C1 segment of cervical spinal cord (tissue), 14 donors: ENCODE data around the gene ERC2.
A peak's percentile ranks its signal among the peaks of the same experiment; 100 is the strongest.
"Not testable (repeated sequence)": the region's sequence is repeated elsewhere in the genome, so short reads cannot be mapped to it uniquely, and the experiment has no call there.

Source experiments
- DNase-seq, 14 donors: peaks; one replicate each; lab custom pipeline; 2025; lab: John Stamatoyannopoulos, UW

Gene ERC2

DNA sequence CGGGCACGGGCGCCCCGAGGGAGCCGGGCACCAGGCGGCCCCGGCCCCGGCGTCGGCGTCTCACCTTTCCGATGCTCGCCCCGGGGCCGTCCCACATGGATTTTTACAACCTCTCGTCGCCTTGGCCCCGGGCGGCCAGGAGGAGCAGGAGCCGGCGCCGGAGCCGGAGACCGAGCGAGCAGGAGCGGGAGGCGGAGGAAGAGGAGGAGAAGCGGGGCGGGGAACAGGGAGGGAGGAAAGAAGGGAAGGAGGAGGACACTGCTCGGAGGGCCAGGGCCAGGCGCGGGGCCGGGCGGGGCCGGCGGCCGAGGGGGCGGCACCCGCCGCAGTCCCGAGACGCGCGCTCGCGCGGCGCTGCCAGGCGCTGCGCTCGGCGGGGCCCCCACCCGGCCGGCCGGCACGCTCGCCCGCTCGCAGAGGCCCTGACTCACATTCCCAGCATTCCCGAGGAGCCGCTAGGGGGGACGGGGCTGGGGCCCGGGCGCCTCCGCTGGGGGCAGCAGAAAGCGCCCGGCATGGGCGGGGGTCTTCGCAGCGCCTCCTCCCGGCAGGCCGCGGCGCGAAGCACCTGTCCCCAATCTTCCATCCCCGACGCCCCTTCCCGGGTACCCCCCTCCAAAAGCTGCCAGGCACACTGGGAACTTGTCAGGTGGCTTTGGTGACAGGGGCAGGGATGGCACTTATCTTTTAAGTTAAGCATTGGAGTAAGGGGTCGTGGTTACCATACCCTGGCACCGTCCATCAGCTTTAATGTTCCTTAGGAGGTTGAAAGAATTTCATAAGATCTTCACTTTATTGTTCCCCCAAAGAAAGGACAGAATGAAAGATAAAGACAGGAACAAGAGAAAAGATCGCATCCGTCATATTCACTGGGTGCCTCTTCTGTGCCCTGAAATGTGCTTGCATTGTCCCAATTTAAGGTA is at the start of gene ERC2:
TSS of gene ERC2 (minus strand) at position 284 of the 923 bp plus-strand sequence.
- peak in 11 of 14 donors; percentile 6 to 70 (median 25) for DNase-seq

DNA sequence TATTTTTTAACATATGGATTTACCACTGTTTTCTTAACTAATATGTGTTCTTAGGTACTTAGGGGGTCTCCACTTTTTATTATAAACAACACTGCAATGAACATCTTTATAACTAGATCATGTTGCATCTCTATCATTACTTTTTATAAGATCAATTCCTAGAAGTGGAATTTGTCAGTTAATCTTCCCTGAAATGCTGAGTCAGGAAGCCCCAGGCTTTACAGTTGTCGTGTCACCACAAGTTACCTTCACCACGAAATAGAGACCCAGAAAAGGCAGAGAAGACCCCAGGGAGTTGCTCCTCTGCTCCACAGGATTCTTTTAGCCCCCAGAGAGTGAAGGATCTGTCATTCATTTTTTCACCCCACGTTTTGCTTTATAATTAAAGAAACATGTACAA is 34.5 kb upstream of the ERC2 start:
- no peak for DNase-seq

DNA sequence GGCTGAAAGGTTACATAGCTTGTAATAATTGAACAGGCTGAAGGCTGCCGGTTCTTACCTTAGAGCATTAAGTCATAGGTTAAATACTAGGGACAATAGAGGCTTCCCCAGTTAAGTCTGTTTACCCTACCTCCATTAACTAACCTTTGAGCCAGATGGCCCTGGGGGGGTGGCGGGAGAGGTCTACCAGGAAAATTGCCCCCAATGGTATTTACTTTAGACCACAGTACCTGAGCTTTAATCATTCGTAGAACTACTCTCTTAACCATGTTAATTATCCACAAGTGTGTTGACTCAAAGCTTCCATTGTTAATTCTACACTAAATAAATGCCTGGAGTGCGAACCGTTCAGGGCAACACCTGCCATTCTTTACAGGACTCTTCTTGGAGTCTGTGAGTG is 28.1 kb upstream of the ERC2 start:
- DNase-seq: not testable (repeated sequence)

DNA sequence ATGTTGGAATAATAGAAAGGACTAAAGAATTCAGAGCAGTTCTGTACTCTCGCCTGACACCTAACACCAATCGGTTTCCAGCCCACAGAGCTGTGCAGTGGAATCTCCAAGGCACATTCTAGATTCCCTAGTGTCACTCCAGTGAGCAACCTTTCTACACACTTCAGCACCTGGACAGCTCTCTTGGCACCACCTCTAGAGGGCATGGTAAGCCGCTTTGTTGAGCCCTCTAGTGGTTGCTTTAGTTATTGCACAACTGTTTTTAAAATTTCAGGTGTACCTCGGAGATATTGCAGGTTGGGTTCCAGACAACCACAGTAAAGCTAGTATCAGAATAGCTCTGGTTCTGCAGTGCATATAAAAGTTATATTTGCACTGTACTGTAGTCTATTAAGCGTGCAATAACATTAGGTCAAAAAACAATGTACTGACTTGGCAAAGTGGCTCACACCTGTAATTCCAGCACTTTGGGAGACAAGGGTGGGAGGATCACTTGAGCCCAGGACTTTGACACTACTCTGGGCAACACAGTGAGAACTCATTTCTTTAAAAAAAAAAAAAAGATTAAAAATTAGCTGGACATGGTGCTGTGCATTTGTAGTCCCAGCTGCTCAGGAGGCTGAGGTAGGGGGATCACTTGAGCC is 26.5 kb upstream of the ERC2 start:
- DNase-seq: peak in 10 of 14 donors; percentile 2 to 33 (median 6)

DNA sequence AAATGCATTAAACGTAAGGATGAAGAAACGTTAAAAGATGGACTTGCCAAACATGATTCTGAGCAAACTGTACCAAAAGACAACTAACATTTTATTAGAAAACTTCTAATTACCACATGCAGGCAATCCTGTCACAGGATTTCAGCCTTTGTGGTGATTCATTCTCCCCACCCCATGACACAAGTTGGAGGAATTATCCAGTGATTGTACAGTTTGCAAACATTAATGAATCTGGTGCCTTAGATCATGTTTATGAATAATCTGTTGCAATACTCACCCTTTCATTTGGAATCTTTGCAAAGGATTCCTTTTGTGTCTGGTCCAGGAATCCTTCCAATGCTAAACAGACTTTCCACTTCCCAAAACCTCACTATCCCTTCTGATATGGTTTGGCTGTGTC is 23.3 kb upstream of the ERC2 start:
- no peak for DNase-seq

DNA sequence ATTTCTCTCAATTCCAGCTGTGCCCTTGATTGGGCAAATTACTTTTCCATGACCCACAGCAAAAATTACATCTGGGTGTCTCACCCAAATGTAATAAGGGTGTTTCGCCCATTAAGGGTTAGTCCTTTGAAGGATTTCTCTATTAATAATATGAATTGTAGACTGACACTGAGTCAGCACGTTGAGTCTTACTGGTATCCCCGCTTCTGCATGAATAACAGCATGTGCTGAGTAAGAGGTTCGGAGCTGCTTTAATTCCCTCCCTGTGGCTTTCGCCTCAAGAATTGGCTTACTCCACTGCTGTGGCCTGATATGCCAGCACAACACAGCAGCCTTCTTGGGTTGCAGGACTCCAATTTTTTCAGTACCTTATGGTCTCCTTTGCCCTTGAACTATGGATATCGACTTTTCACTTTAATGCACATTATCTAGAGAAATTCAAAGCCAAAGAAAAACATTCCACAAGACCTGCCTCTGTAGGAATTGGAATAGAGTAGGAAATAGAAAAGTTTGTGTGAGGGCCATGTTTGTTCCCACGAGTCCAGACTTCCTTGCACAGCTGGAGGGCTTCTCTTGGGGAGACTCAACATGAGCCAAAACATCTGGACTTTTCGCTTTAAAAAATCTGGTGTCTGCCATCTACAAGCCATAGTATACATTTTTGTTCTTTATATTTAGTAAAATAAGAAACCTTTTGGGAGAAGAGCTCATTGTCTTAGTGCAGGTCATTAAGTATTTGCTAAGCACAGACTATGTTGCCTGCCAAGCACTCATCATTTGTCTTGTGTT is 20.7 kb upstream of the ERC2 start:
- no peak for DNase-seq

DNA sequence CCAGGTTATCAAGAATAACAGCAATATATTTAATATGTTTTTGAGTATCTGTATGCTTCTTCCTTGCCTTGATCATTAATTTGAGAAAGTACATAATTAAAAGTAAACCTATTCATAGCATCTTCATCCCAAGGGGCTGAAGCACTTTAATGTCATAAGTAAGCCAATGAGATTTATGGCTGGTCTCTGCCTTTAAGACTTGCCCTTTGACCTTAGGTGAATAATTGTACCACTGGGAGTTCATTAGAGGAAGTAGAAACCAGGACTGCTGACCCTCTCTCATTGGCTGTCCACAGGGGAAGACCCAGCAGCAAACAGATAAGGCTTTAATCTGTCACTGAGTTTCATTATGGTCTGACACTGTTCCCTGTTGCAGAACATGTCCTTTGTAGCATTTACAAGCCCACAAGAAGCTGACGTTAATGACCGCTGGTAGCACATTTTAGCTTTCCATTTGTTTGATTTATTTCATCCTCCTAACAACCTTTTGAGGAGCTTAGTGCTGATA is 16.3 kb upstream of the ERC2 start:
- DNase-seq: no peak

DNA sequence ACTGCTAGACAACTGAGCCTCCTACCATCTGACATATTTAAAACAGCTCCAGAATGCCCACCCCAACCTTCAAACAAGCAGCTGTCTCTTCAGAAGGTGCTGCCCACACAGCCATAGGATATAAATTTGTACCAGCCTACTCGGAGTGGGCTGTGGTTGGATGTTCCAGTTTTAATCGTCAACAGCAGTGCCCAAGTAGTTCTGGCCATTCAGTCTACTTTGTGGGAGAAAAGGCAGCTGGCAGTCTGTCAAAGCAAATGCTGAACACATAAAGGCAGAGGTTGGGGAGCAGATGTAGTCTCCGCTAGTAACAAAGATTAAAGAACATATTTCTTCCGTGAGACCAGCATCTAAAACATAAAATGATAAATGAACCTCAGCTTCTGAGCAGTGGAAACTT is 15.9 kb upstream of the ERC2 start:
- no peak for DNase-seq

DNA sequence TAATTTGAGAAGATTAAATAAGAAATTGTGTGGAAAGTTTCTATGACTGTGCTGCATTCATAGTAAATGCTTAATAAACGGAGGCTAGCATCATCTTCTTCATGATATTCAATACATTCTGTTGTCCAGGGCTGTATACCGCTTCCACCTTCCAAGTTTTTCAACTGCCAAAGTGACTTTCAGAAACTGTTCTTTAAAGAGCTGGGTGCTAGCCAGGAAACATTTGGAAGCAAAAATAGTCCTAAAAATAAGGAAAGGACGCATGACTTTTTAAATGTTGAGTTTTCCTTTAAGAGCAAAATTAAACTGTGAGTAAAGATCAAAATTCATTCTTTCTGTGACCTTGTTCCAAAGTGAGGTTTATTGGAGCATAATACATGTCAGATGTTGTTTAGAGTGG is 9.4 kb upstream of the ERC2 start:
- no peak for DNase-seq

DNA sequence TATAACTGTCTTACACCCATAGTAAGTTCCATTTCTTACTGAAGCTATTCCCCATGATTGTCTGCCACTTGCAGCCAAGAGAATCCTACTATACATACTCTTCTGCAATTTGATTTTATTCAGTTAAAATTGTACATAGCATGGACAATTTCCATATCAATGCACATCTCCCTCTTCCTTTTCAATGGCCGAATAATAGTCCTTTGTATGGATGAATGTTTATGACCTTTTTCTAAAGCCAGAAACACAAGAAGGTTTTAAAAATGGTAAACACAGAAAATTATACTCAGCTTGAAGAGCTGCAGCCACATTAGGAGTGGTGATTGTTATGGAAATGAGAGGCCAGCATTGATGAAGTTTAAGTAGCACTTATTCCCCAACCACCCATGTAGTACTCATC is 8.5 kb upstream of the ERC2 start:
- DNase-seq: no peak

DNA sequence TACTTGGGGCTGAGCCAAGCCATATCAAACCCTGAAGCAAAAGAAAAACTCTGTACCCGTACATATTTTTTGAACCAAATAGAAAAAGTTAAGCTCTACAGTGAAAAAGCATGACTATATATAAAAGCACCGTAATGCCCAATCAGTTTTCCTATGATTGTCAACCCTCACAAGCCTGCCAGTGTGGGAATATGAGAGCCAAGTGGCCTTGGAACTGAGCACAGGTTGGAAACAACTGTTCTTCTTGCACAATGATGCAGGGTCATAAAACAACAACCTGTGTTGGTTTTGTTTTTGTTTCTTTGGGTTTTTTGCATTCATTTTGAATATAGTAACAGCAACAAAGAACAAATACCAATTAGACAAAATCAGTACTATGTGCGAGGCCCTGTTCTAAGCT is 3.5 kb upstream of the ERC2 start:
- DNase-seq: no peak

DNA sequence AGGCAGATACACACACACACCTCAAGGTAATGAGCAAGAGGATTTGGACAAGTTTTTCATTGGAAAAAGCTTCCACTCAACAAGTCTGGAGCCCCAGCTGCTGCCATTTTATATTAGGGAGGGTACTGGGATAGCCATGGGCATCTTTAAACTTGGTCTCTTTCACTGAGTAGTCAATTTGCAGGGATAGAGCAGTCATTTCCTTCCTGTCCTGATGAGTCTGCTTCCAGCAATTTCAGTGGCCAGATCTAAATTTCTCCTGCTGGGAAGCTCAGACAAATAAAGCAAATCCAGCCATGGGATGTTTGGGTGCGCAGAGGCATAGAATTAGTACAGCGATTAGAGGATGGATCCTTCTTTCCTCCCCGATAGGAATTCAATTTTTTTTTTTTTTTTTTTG is 874 bp upstream of the ERC2 start:
- DNase-seq: peak in 1 of 14 donors; percentile 0

DNA sequence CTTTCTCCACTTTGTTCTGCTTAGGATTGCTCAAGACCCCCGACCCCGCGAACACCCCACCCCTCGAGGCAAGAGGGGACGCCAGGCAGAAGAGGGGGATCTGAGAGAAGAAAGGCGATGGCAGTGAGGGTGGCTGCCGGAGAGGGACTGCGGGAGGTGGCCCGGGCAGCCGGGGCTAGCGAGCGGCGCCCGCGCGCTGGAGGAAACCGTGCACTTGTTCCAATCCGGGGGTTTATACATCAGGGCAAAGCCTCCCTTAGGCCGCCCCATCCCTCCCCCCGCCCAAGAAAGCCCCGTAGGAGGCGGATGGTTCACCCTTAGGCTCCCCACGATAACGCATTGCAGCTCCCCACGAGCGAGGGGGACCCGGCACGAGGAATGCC is 475 bp downstream of the ERC2 start:
- DNase-seq: peak in 3 of 14 donors; percentile 21 to 42 (median 32)

DNA sequence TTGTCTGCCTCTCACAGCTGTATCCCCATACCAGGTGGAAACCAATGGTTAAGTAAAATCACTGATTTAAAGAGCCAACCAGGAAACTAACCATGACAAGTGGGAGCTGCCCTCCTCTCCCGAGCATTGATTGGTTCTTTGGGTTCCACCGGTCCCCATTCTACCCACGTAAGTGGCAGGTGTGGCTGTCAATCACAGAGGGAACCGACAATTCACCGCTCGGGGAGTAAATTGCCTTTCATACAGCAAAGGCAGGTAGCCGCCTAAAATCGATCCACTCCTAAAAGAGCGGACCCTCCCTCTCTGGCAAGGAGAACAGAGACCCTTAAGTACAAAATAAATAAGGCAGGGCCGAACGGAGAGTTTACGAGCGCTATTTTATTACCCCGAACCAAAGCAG is 1.2 kb downstream of the ERC2 start:
- DNase-seq: peak in 11 of 14 donors; percentile 25 to 94 (median 38)

DNA sequence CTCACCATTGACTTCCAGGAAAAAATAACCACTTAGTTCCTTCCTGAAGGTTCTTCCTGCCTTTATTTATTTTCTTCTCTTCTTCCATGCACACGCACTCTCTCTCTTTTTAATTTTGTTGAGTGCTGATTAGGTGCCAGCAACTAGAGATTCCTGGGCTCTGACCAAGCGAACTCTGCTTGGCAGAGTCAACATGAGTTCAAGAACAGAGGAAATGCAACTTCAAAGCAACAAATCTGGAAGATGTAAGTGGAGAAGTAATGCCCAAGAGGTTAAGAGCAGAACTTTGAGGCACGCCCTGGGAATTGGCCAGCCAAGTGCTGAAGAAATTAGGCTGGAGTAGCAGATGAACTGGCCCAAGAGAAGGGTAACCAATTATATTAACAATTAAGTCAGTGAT is 8.5 kb downstream of the ERC2 start:
- no peak for DNase-seq

DNA sequence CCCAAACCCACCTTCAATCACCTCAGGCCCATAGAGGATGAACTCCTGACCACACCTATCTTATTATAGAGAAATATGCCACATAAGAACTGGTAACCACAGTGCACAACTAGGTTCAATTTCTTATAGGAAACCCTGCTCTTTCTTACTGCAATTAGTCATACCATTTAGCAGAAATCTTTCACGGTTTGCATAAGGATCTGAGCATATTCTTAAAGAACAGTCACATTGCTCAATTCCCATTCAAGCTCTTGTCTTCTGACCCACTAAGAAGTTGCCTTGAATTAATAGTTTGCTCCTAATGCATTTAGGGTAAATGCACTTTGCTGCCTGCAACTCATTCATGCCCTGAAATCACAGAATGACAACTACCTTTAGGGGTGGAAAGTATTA is 9.2 kb downstream of the ERC2 start:
- DNase-seq: no peak

DNA sequence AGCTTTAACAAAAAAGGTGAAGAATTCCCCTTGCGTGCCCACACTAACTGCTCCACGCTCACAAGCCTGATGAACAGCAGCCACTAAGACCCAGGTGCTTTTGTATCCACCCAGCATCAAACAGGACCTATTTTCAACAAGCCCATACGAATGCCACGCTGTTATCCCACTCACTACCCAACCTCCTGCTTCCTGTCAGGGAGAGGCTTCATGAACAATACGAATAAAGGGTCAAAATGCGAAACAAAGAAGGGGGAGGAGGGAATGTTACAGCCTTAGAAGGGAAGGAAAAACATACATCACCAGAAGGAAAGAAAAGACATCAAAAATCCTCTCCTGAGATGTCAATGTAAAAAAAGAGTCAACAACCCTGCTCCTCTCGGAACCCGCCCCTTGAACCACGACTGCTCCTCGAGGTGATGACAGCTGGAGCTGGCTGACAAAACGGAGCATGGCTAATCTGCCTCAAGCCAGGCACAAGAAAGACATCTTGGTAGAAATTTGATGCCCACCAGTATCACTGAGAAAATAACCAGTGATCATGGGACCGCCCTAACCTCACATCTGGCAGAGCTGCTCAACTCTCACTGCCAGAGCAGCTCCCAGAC is 9.7 kb downstream of the ERC2 start:
- no peak for DNase-seq

DNA sequence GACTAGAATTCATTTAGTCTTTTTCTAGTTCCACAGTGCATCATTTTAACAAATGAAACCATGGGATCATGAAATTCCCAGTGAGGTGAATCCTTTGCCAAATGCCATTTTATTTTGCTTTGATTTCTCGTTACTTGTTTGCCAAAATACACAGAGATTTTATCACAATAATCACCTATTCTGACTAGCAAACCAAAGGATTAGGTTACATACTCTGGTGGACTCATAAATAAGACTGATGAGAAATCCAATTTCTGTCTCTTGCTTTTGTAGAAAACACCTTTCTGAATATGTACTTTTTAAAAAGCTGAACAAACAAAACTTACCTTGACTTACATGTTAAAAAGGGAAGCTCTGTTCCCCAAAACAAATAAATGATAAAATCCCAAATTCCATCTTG is 12.2 kb downstream of the ERC2 start:
- DNase-seq: no peak

DNA sequence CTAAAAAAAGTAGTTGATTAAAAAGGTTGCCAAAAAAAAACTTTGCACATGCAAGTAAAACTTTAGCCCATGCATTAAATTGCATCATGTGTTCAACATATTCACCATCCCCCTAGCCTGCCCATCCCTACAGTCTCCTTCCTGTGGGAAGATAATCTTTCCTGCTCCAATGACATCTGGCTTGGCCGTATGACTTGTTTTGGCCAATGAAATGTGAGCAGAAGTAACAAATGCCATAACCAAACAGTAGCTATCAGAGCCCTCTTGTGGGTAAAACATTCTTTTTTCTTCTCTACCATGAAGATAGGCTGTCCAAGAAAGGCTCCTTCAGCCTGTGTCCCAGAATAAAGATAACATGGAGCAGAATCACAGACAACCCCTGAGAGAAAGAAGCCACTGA is 15.3 kb downstream of the ERC2 start:
- no peak for DNase-seq

DNA sequence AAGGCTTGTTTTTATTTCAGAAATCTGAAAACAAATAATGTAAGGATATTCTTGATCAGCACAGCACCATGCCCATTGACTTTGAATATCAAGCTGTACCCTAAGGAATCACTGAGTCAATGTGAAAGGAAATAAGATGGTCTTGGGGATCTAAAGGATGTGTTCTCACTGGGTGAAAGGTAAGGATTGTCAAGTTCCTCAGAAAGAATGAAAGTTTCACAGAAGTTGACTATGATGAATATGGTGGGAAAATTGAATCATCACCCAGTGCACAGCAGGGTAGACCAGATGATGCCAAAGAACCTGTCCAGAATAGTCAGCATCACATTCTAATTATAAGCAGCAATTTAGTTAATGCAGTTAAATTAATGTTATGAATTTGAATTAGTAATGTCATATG is 16.2 kb downstream of the ERC2 start:
- DNase-seq: no peak

DNA sequence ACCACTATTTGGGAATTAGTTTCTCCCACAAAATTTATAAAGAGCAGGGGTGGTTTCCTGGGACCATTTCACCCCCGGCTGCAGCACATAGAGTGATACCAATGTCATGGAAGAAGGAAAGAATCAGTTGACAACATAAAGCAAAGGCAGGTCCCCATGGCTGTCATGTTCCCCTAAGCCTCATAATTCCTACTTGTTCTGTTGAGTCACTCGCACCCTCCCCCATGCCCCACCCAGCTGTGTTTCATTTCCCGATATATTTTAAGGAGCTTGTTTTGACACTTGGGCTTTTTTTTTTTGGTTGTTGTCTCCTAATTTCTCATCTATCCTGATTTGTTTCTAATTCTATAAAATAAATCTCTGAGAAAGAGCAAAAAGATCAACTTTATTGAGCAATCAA is 24.9 kb downstream of the ERC2 start:
- DNase-seq: no peak

DNA sequence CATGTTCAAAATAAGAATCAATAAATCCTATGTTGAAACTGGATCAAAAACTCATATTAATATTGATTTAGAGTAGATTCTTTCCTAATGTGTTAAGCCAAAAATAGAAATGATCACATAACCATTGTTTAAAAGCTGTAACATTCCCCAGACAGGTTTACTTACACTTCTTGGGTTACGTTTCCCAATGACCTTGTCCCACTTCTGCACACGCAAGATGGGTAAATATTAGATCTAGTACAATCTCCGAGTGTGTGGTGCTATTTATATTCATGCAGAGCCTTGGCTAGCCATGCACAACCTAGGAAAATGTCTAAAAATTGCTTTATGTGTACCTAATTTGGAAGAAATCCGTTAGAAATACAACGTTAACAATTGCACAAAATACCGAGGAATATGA is 39.6 kb downstream of the ERC2 start:
- DNase-seq: no peak
